Activated T-cell treated with anti-CD3 and anti-CD28 coated beads for 1 hour (primary cell): ENCODE data around the gene RETREG3.

Experiments used
- DNase-seq: peaks from one replicate; pipeline ENCODE4 v3.0.0-alpha.2; 2020; ENCODE audit warnings: low read depth

Gene RETREG3

DNA sequence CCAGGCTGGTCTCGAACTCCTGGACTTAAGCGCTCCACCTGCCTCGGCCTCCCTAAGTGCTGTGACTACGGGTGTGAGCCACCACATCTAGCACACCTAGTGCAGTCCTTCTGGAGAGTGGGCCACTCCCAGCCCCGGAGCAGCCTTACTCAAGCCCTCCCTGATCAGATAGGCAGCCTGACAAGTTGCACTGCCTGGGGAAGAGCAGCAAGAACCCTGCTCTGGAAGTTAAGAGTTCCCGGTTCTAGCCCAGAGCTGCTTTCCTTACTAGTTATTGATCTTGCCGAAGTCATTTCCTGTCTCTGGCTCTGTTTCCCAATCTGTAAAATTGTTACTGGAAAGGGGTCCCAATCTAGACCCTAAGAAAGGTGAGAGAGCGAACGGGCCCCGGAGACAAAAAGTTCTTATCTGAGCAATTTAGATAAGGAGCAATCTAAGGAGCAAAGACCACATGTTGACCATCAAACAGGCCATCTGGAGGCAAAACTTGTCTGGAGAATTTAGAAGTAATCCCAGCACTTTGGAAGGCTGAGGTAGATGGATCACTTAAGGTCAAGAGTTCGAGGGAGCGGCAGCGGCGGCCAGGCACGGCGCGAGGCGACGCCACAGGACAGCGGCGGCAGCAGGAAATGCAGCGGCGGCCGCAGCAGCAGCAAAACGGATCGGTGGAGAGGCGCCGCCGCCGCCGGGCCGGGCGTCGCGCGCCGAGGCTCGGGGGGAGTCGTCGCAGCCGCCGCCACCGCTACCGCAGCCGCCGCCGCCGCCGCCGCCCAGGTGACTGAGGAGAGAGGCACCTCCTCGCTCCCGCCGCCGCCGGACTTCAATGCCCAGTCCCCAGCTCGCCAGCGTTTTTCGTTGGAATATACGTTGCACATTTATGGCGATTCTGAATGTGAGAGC lies 77.5 kb downstream of the RETREG3 start:
- peak; percentile 32 for DNase-seq

DNA sequence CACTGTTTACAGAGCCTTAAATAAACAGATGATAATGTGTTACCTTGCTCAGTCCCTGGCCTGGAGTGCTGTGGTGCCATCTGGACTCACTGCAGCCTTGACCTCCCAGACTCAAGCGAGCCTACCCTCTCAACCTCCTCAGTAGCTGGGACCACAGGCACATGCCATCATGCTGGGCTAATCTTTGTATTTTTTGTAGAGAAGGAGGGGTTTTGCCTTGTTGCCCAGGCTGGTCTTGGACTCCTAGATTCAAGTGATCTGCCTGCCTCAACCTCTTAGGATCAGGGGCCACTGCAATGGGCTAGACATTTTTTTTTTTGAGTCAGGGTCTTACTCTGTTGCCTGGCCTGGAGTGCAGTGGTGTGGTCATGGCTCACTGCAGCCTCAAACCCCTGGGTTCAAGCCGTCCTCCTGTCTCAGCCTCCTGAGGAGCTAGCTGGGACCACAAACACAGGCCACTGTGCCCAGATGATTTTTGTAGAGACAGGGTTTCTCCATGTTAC lies 78.2 kb downstream of the RETREG3 start:
- DNase-seq: no peak
